SK-N-SH (cell line): ENCODE data around the gene ZNF576. TPM values are rescaled to one million over a fixed set of nuclear protein-coding genes. Genes with fewer than 3 reads are reported as not detected.

Experiments
- CTCF ChIA-PET: fragments of 300-600, 350-600 bp; formaldehyde crosslinking; extraction: SDS; loops from one replicate; lab custom pipeline; 2021; lab: Yijun Ruan, JAX
- POLR2A ChIA-PET: fragments of 350-600 bp; sonication (Branson Sonifier 250); formaldehyde crosslinking; extraction: SDS; loops from one replicate; lab custom pipeline; 2020; ENCODE audit warnings: antibody characterized with exemption, inconsistent platforms; lab: Yijun Ruan, JAX
- DNase-seq: peaks from one replicate; pipeline ENCODE4 v3.0.0; 2012
- H2AFZ ChIP-seq: fragments of 200-600 bp; sonication (generic); 2 replicates; pipeline ENCODE4 v1.8.1; 2016; ENCODE audit warnings: antibody characterized with exemption, mild to moderate bottlenecking, low read depth
- H3F3A ChIP-seq: fragments of 200-600 bp; sonication (generic); replicated peaks from 2 replicates; pipeline ENCODE3; 2016; ENCODE audit warnings: antibody characterized with exemption, mild to moderate bottlenecking; ENCODE audit not compliant: insufficient read depth
- H3K27ac ChIP-seq, 2 experiments: fragments of 200-500 bp in 1 of 2; fragments of 200-600 bp in 1 of 2; sonication (Bioruptor generic) in 1 of 2; sonication (generic), shearing (Covaris generic) in 1 of 2; 2 replicates each; pipeline versions ENCODE4 v1.5.1 to v1.6.1; 2014 to 2016; ENCODE audit warnings: low read depth in 2 of 2, inconsistent platforms in 1 of 2, low read length in 1 of 2, mild to moderate bottlenecking in 1 of 2, mixed read lengths in 1 of 2
- H3K27me3 ChIP-seq: fragments of 200-600 bp; sonication (generic), shearing (Covaris generic); 2 replicates; pipeline ENCODE4 v1.6.1; 2016; ENCODE audit warnings: mixed run types; ENCODE audit not compliant: insufficient read depth
- H3K36me3 ChIP-seq, 2 experiments: fragments of 200-500 bp in 1 of 2; fragments of 200-600 bp in 1 of 2; sonication (Bioruptor generic) in 1 of 2; sonication (generic) in 1 of 2; replicated peaks in 1 of 2; 2 replicates each; pipeline versions ENCODE3 to v1.5.1; 2014 to 2016; ENCODE audit warnings: low read length in 1 of 2, mild to moderate bottlenecking in 1 of 2; ENCODE audit not compliant: insufficient read depth in 2 of 2, control insufficient read depth in 1 of 2
- H3K4me1 ChIP-seq, 2 experiments: fragments of 200-500 bp in 1 of 2; fragments of 200-600 bp in 1 of 2; sonication (Bioruptor generic) in 1 of 2; sonication (generic), shearing (Covaris generic) in 1 of 2; 2 replicates each; pipeline versions ENCODE4 v1.5.1 to v1.6.1; 2014 to 2016; ENCODE audit warnings: low read depth in 1 of 2, low read length in 1 of 2, mixed run types in 1 of 2; ENCODE audit not compliant: insufficient read depth in 2 of 2, control insufficient read depth in 1 of 2
- H3K4me2 ChIP-seq: fragments of 200-600 bp; sonication (generic), shearing (Covaris generic); 2 replicates; pipeline ENCODE4 v1.6.1; 2017; ENCODE audit warnings: mixed run types
- H3K4me3 ChIP-seq, 2 experiments: fragments of 200-500 bp in 1 of 2; fragments of 200-600 bp in 1 of 2; sonication (Bioruptor generic) in 1 of 2; sonication (generic), shearing (Covaris generic) in 1 of 2; 2 replicates each; pipeline versions ENCODE4 v1.5.1 to v1.8.1; 2014 to 2016; ENCODE audit warnings: low read depth in 2 of 2, inconsistent platforms in 1 of 2, low read length in 1 of 2, mild to moderate bottlenecking in 1 of 2, mixed read lengths in 1 of 2, moderate library complexity in 1 of 2
- H3K79me2 ChIP-seq: fragments of 200-600 bp; sonication (generic); 2 replicates; pipeline ENCODE4 v1.8.1; 2017; ENCODE audit warnings: mild to moderate bottlenecking; ENCODE audit not compliant: insufficient read depth
- H3K9ac ChIP-seq: fragments of 200-600 bp; sonication (generic); 2 replicates; pipeline ENCODE4 v1.6.1; 2017; ENCODE audit warnings: mixed run types
- H3K9me2 ChIP-seq: fragments of 200-600 bp; sonication (generic); 2 replicates; pipeline ENCODE4 v1.6.1; 2017; ENCODE audit warnings: mixed run types
- H3K9me3 ChIP-seq: fragments of 200-600 bp; sonication (generic); 2 replicates; pipeline ENCODE4 v1.6.1; 2017; ENCODE audit warnings: mixed run types, mild to moderate bottlenecking, moderate library complexity
- H4K20me1 ChIP-seq: fragments of 200-600 bp; sonication (generic); 2 replicates; pipeline ENCODE4 v1.6.1; 2017; ENCODE audit warnings: mild to moderate bottlenecking, mixed run types; ENCODE audit not compliant: insufficient read depth
- ELF1 ChIP-seq: IDR thresholded peaks from 2 replicates; pipeline ENCODE4 v1.4.0; 2012
- FOSL2 ChIP-seq: IDR thresholded peaks from 2 replicates; pipeline ENCODE4 v1.4.0; 2012; ENCODE audit warnings: low read depth, mild to moderate bottlenecking, moderate library complexity, borderline replicate concordance
- FOXJ3 ChIP-seq: sonication (generic); formaldehyde crosslinking; IDR thresholded peaks from 2 replicates; pipeline ENCODE4 v1.5.1; 2020; ENCODE audit warnings: mild to moderate bottlenecking, missing genetic modification reagents
- FOXM1 ChIP-seq: IDR thresholded peaks from 2 replicates; pipeline ENCODE4 v1.4.0; 2012; ENCODE audit warnings: low read depth, mild to moderate bottlenecking
- GABPA ChIP-seq: IDR thresholded peaks from 2 replicates; pipeline ENCODE4 v1.4.0; 2012; ENCODE audit warnings: low read depth, mild to moderate bottlenecking
- MEF2A ChIP-seq: IDR thresholded peaks from 2 replicates; pipeline ENCODE4 v1.4.0; 2012; ENCODE audit warnings: low read depth, borderline replicate concordance
- MXI1 ChIP-seq: IDR thresholded peaks from 2 replicates; pipeline ENCODE4 v1.6.1; 2012; ENCODE audit warnings: mild to moderate bottlenecking, low read depth, low read length, improper control_type of control experiment
- POLR2AphosphoS5 ChIP-seq: IDR thresholded peaks from 2 replicates; pipeline ENCODE4 v1.6.1; 2012; ENCODE audit warnings: low read depth, low read length
- RAD21 ChIP-seq: IDR thresholded peaks from 2 replicates; pipeline ENCODE4 v1.6.1; 2012; ENCODE audit warnings: mild to moderate bottlenecking, low read length
- RCOR1 ChIP-seq: fragments of 150-350 bp; IDR thresholded peaks from 2 replicates; pipeline ENCODE4 v1.6.1; 2017; ENCODE audit warnings: antibody characterized with exemption, low read length
- SIN3A ChIP-seq: IDR thresholded peaks from 2 replicates; pipeline ENCODE4 v1.6.1; 2012; ENCODE audit warnings: low read depth, mild to moderate bottlenecking, low read length, moderate library complexity, borderline replicate concordance
- TAF1 ChIP-seq: IDR thresholded peaks from 2 replicates; pipeline ENCODE4 v1.6.1; 2012; ENCODE audit warnings: low read depth, mild to moderate bottlenecking, low read length, moderate library complexity, borderline replicate concordance
- YY1 ChIP-seq: IDR thresholded peaks from 2 replicates; pipeline ENCODE4 v1.4.0; 2012; ENCODE audit warnings: low read depth, mild to moderate bottlenecking
- WGBS: methylation state at CpG from one replicate; pipeline ENCODE4 v1.1.6; 2017; ENCODE audit warnings: low lambda C conversion rate; 5-methylcytosine and 5-hydroxymethylcytosine counted together
- polyA plus RNA-seq, 3 experiments: library from polyadenylated mRNA; depleted of rRNA; stranded (reverse); fragments of >200 nt; gene quantifications; 2 replicates each; pipeline ENCODE4 v1.2.3, GENCODE V29; 2012
- TF ChIP-seq, protein P1 (sequence below): IDR thresholded peaks from 2 replicates; pipeline ENCODE4; 2012
- TF ChIP-seq, protein P2 (sequence below): fragments of 150-350 bp; IDR thresholded peaks from 2 replicates; pipeline ENCODE4 v1.6.1; 2017; ENCODE audit warnings: antibody characterized with exemption, low read length, low read depth, borderline replicate concordance
- TF ChIP-seq, protein P3 (sequence below): IDR thresholded peaks from 2 replicates; pipeline ENCODE4 v1.4.0; 2012; ENCODE audit warnings: low read depth, borderline replicate concordance
- TF ChIP-seq, protein P4 (sequence below): IDR thresholded peaks from 2 replicates; pipeline ENCODE4 v1.6.1; 2012; ENCODE audit warnings: mild to moderate bottlenecking, low read depth, low read length, moderate library complexity
- TF ChIP-seq, protein P5 (sequence below): fragments of 150-350 bp; IDR thresholded peaks from 2 replicates; pipeline ENCODE4 v1.6.1; 2016; ENCODE audit warnings: mild to moderate bottlenecking, low read depth, low read length
- TF ChIP-seq, protein P6 (sequence below): fragments of 200-600 bp; sonication (generic); IDR thresholded peaks from 2 replicates; pipeline ENCODE4 v1.6.1; 2017; ENCODE audit warnings: antibody characterized with exemption, mild to moderate bottlenecking, moderate library complexity

ZNF576 gene
- polyA plus RNA-seq, 1 of the 3 experiments (the other 2 are of a cell fraction) = 12.8 TPM

DNA sequence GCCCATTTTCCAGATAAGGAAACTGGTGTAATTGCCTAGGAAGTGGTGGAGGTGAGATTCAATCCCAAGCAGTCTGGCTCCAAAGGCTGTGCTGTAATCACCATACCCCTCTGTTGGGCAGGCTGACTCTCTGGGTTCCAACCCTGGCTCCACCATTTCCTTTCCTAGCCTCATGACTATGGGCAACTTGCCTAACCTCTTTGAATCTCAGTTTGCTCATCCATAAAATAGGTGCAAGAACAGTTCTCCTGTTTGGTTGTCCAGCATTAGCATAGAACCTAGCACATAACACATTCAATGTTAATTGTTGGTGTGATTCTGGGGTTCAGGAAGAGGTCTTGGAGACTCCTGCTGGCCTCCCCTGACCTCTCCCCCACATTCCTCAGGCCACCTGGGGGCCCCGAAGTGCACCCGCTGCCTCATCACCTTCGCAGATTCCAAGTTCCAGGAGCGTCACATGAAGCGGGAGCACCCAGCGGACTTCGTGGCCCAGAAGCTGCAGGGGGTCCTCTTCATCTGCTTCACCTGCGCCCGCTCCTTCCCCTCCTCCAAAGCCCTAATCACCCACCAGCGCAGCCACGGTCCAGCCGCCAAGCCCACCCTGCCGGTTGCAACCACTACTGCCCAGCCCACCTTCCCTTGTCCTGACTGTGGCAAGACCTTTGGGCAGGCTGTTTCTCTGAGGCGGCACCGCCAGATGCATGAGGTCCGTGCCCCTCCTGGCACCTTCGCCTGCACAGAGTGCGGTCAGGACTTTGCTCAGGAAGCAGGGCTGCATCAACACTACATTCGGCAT is 2.2 kb downstream of the ZNF576 start:
- Histone ChIP-seq H3K27me3 (no peaks in the 10 kb centered on the region), H3K9me2 (no peaks in the 10 kb centered on the region), H2AFZ (no peak overlapping the region), H3K79me2 (peaks cover 66% of the 10 kb centered on the region), H3K4me2 (no peak overlapping the region; the same call in 1 of the 2 replicates), H3K4me3 (no peak overlapping the region), H3K9ac (no peak overlapping the region), H4K20me1 (peaks cover 9% of the 10 kb centered on the region; the same call in 1 of the 2 replicates), H3K36me3 (peaks cover 12 to 29% of the 10 kb centered on the region in 2 experiments), H3F3A (peaks cover 30% of the 10 kb centered on the region), H3K4me1 (peaks cover 8 to 21% of the 10 kb centered on the region in 2 experiments; a peak in 2 of 4 replicates), H3K9me3 (no peaks in the 10 kb centered on the region), H3K27ac (no peak overlapping the region)
- WGBS = 93% methylated on average over 19 of the region's 19 CpGs
- TF ChIP-seq, protein P1, sequence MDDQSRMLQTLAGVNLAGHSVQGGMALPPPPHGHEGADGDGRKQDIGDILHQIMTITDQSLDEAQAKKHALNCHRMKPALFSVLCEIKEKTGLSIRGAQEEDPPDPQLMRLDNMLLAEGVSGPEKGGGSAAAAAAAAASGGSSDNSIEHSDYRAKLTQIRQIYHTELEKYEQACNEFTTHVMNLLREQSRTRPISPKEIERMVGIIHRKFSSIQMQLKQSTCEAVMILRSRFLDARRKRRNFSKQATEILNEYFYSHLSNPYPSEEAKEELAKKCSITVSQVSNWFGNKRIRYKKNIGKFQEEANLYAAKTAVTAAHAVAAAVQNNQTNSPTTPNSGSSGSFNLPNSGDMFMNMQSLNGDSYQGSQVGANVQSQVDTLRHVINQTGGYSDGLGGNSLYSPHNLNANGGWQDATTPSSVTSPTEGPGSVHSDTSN = no peak
- TF ChIP-seq ELF1 (no peak), FOXJ3 (CRISPR knock-in tag) (no peak), RCOR1 (no peak), YY1 (no peak), FOXM1 (no peak), TAF1 (no peak), GABPA (no peak), POLR2AphosphoS5 (no peak), RAD21 (no peak), MXI1 (no peak), SIN3A (no peak), MEF2A (no peak), FOSL2 (no peak)
- TF ChIP-seq, protein P2, sequence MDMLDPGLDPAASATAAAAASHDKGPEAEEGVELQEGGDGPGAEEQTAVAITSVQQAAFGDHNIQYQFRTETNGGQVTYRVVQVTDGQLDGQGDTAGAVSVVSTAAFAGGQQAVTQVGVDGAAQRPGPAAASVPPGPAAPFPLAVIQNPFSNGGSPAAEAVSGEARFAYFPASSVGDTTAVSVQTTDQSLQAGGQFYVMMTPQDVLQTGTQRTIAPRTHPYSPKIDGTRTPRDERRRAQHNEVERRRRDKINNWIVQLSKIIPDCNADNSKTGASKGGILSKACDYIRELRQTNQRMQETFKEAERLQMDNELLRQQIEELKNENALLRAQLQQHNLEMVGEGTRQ = no peak
- TF ChIP-seq, protein P3, sequence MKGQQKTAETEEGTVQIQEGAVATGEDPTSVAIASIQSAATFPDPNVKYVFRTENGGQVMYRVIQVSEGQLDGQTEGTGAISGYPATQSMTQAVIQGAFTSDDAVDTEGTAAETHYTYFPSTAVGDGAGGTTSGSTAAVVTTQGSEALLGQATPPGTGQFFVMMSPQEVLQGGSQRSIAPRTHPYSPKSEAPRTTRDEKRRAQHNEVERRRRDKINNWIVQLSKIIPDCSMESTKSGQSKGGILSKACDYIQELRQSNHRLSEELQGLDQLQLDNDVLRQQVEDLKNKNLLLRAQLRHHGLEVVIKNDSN = no peak
- TF ChIP-seq, protein P4, sequence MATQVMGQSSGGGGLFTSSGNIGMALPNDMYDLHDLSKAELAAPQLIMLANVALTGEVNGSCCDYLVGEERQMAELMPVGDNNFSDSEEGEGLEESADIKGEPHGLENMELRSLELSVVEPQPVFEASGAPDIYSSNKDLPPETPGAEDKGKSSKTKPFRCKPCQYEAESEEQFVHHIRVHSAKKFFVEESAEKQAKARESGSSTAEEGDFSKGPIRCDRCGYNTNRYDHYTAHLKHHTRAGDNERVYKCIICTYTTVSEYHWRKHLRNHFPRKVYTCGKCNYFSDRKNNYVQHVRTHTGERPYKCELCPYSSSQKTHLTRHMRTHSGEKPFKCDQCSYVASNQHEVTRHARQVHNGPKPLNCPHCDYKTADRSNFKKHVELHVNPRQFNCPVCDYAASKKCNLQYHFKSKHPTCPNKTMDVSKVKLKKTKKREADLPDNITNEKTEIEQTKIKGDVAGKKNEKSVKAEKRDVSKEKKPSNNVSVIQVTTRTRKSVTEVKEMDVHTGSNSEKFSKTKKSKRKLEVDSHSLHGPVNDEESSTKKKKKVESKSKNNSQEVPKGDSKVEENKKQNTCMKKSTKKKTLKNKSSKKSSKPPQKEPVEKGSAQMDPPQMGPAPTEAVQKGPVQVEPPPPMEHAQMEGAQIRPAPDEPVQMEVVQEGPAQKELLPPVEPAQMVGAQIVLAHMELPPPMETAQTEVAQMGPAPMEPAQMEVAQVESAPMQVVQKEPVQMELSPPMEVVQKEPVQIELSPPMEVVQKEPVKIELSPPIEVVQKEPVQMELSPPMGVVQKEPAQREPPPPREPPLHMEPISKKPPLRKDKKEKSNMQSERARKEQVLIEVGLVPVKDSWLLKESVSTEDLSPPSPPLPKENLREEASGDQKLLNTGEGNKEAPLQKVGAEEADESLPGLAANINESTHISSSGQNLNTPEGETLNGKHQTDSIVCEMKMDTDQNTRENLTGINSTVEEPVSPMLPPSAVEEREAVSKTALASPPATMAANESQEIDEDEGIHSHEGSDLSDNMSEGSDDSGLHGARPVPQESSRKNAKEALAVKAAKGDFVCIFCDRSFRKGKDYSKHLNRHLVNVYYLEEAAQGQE = no peak
- TF ChIP-seq, protein P5, sequence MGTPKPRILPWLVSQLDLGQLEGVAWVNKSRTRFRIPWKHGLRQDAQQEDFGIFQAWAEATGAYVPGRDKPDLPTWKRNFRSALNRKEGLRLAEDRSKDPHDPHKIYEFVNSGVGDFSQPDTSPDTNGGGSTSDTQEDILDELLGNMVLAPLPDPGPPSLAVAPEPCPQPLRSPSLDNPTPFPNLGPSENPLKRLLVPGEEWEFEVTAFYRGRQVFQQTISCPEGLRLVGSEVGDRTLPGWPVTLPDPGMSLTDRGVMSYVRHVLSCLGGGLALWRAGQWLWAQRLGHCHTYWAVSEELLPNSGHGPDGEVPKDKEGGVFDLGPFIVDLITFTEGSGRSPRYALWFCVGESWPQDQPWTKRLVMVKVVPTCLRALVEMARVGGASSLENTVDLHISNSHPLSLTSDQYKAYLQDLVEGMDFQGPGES = no peak
- TF ChIP-seq, protein P6, sequence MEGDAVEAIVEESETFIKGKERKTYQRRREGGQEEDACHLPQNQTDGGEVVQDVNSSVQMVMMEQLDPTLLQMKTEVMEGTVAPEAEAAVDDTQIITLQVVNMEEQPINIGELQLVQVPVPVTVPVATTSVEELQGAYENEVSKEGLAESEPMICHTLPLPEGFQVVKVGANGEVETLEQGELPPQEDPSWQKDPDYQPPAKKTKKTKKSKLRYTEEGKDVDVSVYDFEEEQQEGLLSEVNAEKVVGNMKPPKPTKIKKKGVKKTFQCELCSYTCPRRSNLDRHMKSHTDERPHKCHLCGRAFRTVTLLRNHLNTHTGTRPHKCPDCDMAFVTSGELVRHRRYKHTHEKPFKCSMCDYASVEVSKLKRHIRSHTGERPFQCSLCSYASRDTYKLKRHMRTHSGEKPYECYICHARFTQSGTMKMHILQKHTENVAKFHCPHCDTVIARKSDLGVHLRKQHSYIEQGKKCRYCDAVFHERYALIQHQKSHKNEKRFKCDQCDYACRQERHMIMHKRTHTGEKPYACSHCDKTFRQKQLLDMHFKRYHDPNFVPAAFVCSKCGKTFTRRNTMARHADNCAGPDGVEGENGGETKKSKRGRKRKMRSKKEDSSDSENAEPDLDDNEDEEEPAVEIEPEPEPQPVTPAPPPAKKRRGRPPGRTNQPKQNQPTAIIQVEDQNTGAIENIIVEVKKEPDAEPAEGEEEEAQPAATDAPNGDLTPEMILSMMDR = no peak
- POLR2A ChIA-PET = no interaction called here
- DNase-seq = no peak
- CTCF ChIA-PET = interaction anchor here (0.7 to 6.6 kb wide), 3 partner anchors 43 to 176 kb away, joined by 3 to 104 read pairs (median 5); no protein-coding TSS in a partner anchor
